HG02759 (cell line): ENCODE results near the gene TRIM71.
"Not testable (repeated sequence)": the region's sequence is repeated elsewhere in the genome, so short reads cannot be mapped to it uniquely, and the experiment has no call there.

Experiments used
- ATAC-seq: cut with Tn5 transposase; IDR thresholded peaks from one replicate; pipeline ENCODE4 v1.9.1; 2021; ENCODE audit warnings: mild to moderate bottlenecking, moderate library complexity; ENCODE audit not compliant: unreplicated experiment

Gene TRIM71

DNA sequence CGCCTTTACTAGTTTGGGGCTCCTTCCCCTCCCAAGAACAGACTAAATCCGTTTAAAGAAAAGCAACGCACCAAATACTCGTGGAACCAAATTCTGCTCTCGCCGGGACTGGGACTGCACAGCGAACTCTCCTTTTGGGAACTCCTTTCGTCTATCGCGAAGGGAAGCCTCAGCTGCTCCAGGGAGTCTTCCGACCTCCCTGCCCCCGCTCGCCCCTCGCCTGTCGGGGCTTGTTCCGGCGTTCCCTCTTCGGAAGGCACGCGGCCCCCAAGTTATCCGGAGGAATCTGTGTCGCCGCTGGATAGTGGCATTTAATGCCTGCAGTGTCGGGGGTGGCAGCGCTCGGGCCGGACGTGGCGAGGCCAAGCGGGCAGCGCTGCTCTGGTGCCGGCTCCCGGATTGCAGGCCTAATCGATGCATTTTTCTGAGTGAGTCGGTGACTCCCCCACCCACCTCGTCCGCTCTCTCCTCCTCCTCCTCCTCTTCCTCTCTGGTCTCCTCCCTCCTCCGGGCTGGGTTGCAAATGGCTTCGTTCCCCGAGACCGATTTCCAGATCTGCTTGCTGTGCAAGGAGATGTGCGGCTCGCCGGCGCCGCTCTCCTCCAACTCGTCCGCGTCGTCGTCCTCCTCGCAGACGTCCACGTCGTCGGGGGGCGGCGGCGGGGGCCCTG lies at the start of gene TRIM71:
Gene TRIM71 (plus strand): TSS at position 440 of the 671 bp plus-strand sequence. CDS start 84 bp downstream, at position 524.
- ATAC-seq = peak; percentile 25

GRCh38 chr3:32778389-32778788 lies 39.4 kb upstream of the TRIM71 start:
- no peak for ATAC-seq

GRCh38 chr3:32780071-32780734 lies 37.6 kb upstream of the TRIM71 start:
- ATAC-seq = no peak

DNA sequence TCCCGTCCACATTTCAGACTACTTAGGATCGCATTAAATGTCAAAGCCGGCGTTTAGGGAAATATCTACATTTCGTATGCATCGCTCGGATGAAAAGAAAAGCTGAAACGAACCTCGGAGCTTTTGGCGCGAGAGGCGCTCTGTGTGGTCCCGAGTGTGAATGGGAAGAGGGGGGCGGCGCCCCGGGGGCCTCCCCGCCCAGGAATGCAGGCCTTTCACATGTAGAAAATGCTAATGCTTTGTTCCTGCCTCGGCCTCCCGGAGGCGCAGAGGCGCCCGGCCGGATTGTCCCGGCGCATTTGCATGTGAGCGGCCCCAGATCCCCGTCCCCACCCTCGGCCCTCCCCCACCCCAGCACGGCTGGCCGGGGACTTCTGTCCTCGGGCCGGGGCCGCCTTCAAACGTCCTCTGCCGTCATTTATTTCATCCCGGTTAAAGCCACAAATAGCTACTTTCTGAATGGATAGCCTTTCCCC lies 37.0 kb upstream of the TRIM71 start:
- ATAC-seq = peak; percentile 40

GRCh38 chr3:32781211-32781968 lies 36.4 kb upstream of the TRIM71 start:
- peak; percentile 94 for ATAC-seq

DNA sequence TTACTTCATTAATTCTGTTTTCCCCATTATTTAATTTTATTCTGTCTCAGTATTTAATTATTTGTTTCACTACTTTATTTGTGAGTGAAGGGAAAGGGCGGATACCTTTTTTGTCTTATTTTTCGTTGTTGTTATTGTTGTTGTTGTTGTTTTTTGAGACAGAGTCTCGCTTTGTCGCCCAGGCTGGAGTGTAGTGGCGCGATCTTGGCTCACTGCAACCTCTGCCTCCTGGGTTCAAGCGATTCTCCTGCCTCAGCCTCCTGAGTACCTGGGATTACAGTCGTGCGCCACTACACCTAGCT lies 35.9 kb upstream of the TRIM71 start:
- ATAC-seq = not testable (repeated sequence)

GRCh38 chr3:32782407-32782806 lies 35.4 kb upstream of the TRIM71 start:
- no peak for ATAC-seq

- no peak for ATAC-seq
Measured at GRCh38 chr3:32791833-32792232, 26.0 kb upstream of the TRIM71 start.

- ATAC-seq = no peak
Measured at GRCh38 chr3:32794487-32795308, 23.1 kb upstream of the TRIM71 start.

- not testable (repeated sequence) for ATAC-seq
Measured at GRCh38 chr3:32796384-32796950, 21.3 kb upstream of the TRIM71 start.

- ATAC-seq = no peak
Measured at GRCh38 chr3:32797776-32798175, 20.0 kb upstream of the TRIM71 start.

DNA sequence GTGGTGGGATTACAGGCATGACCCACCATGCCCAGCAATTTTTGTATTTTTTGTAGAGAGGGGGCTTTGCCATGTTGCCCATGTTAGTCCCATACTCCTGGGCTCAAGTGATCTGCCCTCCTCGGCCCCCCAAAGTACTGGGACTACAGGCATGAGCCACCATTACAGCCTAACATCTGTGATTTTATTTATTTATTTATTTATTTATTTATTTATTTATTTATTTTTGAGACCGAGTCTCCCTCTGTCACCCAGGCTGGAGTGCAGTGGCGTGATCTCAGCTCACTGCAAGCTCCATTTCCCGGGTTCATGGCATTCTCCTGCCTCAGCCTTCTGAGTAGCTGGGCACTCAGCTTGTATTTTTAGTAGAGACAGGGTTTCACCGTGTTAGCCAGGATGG lies 16.4 kb upstream of the TRIM71 start:
- not testable (repeated sequence) for ATAC-seq

DNA sequence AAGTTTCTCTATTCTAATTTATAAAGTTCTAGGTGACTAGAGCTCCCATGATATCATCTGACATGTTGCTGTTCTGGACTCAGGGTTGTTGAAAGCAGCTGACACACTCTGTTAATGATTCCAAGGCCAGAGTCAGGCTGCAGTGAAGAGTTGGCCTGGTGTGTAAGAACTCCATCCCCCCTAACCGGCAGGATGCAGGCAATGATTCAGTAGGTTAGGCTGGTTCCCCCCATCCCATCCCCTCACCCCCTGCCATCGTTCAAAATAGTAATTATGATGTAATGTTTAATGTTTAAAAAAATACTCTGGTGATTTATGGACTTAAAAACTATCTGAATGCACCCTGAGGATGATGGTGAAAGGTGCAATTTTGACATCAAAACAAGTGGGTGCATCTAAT lies 4.6 kb upstream of the TRIM71 start:
- ATAC-seq = peak; percentile 46

GRCh38 chr3:32814361-32814760 lies 3.4 kb upstream of the TRIM71 start:
- no peak for ATAC-seq

- ATAC-seq = no peak
Measured at GRCh38 chr3:32815841-32816438, 1.9 kb upstream of the TRIM71 start.

DNA sequence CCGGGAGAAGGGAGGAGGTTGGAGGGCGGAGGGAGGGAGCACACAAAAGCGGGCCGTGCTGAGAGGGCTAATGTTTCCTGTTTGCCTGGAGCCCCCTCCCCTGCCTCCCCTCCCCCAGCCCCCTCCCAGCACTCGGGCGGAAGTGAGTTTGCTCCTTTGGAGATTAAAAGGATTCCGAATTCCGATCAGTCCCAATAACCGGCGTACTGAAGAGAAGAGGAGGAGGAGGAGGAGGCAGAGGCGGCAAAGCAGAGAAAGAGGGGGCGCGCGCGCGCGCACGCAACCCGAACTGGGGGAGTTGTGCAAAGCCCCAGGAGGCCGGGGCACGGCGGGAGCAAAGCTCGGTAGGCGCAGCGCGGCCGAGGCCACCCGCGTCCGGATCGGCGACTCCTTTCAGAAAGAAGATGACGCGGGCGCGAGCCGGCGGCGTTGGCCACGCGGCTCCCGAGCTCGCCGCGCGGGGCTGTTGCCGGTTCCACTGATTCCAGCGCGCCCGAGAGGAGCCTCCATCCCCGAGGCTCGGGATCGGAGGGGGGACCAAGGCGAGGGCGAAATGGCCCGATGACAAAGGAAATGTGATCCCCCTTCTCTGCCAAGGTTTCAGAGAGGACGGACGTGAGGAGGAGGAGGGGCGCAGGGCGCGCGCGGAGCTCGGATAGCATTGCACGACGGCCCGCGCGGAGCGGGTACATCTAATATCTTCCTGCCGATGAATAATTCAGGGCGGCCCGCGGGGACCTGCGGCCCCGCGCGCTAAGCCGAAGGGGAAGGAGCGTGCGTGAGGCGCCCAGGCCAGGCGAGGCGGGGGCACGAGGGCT lies 1.1 kb upstream of the TRIM71 start:
- peak; percentile 29 for ATAC-seq

DNA sequence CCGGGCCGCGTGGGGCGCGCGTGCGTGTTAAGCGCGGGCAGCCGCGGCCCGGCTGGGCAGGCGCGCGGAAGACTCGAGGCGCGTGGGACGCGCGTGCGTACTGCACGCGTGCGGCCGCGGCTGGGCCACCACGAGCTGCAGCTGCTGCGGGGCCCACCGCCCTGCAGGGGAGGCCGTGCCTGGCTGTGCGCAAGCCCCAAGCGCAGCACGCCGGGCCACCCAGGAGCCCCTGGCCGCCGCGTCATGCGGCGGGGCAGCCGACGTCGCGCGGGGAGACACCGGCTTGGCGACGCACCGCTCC lies 590 bp upstream of the TRIM71 start:
- ATAC-seq = peak; percentile 35

DNA sequence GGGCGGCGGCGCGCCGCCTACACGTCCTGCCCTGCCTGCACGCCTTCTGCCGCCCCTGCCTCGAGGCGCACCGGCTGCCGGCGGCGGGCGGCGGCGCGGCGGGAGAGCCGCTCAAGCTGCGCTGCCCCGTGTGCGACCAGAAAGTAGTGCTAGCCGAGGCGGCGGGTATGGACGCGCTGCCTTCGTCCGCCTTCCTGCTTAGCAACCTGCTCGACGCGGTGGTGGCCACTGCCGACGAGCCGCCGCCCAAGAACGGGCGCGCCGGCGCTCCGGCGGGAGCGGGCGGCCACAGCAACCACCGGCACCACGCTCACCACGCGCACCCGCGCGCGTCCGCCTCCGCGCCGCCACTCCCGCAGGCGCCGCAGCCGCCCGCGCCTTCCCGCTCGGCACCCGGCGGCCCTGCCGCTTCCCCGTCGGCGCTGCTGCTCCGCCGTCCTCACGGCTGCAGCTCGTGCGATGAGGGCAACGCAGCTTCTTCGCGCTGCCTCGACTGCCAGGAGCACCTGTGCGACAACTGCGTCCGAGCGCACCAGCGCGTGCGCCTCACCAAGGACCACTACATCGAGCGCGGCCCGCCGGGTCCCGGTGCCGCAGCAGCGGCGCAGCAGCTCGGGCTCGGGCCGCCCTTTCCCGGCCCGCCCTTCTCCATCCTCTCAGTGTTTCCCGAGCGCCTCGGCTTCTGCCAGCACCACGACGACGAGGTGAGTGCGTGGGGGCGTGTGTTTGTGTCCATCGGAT lies 602 bp downstream of the TRIM71 start:
- peak; percentile 36 for ATAC-seq

DNA sequence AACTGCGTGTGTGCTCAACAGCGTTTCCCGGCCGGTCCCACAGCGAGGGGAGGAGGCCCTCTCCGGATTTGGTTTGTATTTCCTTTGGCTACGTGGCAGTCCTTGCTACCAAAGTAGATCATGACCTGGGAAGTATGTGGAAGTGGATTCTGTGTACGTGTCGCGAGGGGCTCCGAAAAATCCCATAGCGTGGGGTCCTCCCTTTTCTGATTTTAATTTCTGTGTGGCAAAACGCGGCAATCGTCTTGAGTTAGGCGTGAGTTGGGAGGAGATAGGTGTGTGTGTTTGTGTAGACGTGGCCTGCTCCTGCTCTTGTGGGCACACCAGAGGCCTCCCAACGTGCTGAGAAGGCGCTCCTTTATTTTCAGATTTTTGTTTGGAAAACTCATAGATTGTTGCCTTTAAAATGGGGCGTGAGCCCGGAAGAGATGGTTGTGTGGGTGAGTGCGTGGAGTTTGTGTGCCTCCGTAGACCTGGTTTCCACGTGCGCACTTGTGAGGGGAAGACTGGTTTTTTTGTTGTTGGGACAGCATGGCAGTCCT lies 1.2 kb downstream of the TRIM71 start:
- no peak for ATAC-seq
